Fibroblast of pulmonary artery (primary cell): ENCODE results near the gene CAPN11.
"Not testable (repeated sequence)": the region's sequence is repeated elsewhere in the genome, so short reads cannot be mapped to it uniquely, and the experiment has no call there.

Experiments used
- DNase-seq: peaks from one replicate; pipeline ENCODE4 v3.0.0-alpha.2; 2010; ENCODE audit warnings: low read depth
- H3K4me3 ChIP-seq: replicated peaks from 2 replicates; pipeline ENCODE4 v1.5.1; 2011; ENCODE audit warnings: low read depth, mild to moderate bottlenecking, control low read depth, low read length, moderate library complexity
- TF ChIP-seq, protein P1 (sequence below): IDR thresholded peaks from 2 replicates; pipeline ENCODE4 v1.5.1; 2011; ENCODE audit warnings: mild to moderate bottlenecking, control low read depth, low read length, inconsistent platforms; ENCODE audit errors: missing control alignments

Gene CAPN11

DNA sequence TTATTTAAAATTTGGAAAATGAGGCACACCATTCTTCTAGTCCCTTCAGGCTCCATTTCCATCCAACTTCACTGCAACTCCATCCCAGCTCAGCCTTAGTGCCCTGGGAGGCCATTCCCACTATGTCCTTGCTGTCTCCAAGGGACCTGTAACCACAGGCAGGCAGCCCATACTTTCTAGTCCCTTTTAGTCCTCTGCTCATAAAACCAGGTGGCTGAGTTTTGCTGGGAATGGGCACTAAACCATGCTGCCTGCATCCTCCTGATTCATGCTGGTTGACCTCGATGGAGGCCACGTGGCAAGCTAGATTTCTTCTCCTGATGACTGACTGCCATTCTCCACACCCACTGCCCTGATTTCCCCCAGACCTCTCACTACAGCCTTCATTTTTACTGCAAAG lies 30.6 kb downstream of the CAPN11 start:
- TF ChIP-seq, protein P1, sequence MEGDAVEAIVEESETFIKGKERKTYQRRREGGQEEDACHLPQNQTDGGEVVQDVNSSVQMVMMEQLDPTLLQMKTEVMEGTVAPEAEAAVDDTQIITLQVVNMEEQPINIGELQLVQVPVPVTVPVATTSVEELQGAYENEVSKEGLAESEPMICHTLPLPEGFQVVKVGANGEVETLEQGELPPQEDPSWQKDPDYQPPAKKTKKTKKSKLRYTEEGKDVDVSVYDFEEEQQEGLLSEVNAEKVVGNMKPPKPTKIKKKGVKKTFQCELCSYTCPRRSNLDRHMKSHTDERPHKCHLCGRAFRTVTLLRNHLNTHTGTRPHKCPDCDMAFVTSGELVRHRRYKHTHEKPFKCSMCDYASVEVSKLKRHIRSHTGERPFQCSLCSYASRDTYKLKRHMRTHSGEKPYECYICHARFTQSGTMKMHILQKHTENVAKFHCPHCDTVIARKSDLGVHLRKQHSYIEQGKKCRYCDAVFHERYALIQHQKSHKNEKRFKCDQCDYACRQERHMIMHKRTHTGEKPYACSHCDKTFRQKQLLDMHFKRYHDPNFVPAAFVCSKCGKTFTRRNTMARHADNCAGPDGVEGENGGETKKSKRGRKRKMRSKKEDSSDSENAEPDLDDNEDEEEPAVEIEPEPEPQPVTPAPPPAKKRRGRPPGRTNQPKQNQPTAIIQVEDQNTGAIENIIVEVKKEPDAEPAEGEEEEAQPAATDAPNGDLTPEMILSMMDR: no peak
- no peak overlapping the region for H3K4me3 ChIP-seq
- DNase-seq: no peak

DNA sequence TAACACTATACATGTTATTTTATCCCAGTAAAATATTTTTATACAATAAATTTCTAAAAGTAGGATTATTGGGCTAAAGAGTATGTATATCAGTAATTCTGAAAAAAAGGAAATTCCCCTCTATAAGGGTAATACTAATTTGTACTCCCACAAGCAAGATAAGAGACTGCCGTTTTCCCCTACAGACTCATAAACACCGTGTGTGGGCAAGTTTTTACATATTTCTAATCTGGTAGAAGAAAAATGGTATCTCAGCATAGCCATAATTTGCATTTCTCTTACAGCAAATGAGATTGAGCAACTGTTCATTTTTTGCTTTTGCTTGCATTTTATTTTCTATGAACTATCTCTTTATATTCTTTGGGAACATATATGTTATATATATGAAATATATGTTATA lies 32.1 kb downstream of the CAPN11 start:
- no peak overlapping the region for H3K4me3 ChIP-seq
- TF ChIP-seq, protein P1: no peak
- DNase-seq: no peak

DNA sequence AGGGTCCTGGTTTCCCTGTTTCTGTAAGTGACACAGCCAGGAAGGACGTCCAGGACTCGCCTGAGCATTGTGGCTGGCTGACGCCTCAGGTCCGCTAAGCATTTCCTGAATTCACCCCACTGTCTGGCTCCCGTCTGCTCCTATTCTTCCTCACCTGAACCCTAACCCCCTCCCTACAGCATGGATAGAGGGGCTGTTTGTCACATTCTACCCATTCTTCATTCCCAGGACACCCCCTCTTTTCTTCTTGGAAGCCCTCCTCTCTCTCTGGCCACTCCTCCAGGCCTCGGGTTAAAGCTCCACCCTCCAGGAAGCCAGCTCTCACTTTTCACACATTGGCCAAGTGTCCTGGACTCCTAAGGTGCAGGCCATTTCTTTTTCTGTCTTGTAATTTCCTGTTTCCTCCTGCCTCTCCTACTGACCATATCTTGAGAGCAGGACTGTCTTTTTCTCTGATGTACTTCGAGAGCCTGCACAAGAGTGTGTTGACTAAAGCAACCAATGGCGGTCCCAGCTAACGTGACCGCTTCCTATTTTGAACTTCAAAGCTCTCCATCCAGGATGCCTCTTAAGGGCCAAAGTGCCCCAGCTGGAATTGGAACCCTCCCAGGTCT lies 33.9 kb downstream of the CAPN11 start:
- no peak for DNase-seq
- TF ChIP-seq, protein P1: no peak
- no peak overlapping the region for H3K4me3 ChIP-seq

DNA sequence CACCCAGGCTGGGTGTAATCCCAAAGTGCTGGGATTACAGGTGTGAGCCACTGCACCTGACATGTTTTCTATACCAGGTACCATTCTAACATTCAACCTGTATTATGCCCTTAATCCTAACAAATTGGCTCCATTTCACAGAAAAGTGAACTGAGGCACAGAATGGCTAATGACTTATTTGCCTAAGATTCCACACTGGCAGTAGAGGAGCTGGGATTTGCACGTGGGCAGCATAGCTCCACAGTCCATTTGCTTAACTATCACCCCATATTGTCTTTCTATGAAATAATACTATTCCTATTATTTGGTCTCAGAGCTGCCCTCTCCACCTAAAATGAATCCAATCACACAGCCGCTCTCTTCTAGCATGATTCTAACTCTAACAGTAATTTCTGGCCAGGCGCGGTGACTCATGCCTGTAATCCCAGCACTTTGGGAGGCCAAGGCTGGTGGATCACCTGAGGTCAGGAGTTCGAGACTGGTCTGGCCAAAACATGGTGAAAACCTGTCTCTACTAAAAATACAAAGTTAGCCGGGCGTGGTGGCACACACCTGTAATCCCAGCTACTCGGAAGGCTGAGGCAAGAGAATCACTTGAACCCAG lies 34.8 kb downstream of the CAPN11 start:
- DNase-seq: no peak
- H3K4me3 ChIP-seq: no peak overlapping the region
- TF ChIP-seq, protein P1: no peak

DNA sequence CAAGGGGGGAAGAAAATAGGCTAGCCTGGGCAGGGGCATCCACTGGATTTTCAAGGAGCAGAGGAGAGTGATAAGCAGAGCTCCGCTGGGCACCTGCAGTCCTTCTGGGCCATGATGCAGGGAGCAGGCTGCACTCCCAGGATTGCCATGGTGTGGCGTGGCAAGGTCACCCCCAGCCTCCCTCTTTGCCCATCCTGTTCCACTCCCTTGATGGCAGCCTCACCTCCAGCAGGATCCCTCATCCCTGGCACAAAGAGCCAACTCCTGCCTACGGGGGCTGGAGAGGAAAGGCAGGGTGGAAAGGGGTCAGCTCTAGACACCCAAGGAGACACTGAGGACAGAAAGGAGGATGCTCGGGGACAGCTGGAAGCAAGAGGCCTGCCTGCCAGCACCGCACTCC lies 35.7 kb downstream of the CAPN11 start:
- TF ChIP-seq, protein P1: no peak
- DNase-seq: no peak
- no peak overlapping the region for H3K4me3 ChIP-seq

DNA sequence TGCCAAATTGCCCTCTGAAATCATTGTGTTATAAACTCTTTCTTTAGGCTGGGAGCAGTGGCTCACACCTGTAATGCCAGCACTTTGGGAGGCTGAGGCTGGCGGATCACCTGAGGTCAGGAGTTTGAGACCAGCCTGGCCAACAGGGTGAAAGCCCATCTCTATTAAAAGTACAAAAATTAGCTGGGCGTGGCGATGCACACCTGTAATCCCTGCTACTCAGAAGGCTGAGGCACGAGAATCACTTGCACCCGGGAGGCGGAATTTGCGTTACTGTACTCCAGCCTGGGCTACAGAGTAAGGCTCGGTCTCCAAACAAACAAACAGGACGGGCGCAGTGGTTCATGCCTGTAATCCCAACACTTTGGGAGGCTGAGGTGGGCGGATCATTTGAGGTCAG lies 37.7 kb downstream of the CAPN11 start:
- not testable (repeated sequence) for H3K4me3 ChIP-seq

DNA sequence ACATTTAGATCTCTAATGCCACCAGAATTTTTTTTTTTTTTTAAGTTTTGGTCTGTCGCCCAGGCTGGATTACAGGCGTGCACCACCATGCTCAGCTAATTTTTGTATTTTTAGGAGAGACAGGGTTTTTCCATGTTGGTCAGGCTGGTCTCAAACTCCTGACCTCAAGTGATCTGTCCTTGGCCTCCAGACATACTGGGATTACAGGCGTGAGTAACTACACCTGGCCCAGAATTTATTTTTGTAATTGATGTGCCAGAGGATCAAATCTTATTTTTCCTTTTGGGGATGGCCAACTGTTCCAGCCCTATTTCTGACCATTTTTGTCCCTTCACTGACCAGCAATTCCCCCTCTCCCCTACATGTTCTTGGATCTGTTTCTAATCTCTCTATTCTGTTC lies 40.1 kb downstream of the CAPN11 start:
- DNase-seq: no peak
- no peak overlapping the region for H3K4me3 ChIP-seq
- TF ChIP-seq, protein P1: no peak

More for the DNA sequence above, 37.7 kb downstream of the CAPN11 start:
- DNase-seq: not testable (repeated sequence)
